Measurements from ENCODE around the gene MYO15B.

Gene MYO15B

GRCh38 chr17:75589012-75589918 is 1.7 kb downstream of the MYO15B start:
- no peaks in the 10 kb centered on the region for H3K27me3 ChIP-seq (replicated peaks in 2 of 5; ENCODE audit: control insufficient read depth in 4 of 5, insufficient read depth in 5 of 5, low read length in 4 of 5)
- H3K36me3 ChIP-seq (ENCODE audit: control insufficient read depth in 4 of 4, insufficient read depth in 4 of 4, low read length in 3 of 4): peaks cover 2 to 29% (median 25%) of the 10 kb centered on the region in 4 experiments
- POLR2A ChIA-PET: interaction anchor here (0.9 to 1.6 kb wide), 5 partner anchors 12 to 73 kb away, joined by 4 to 6 read pairs (median 5); partner anchors contain the start of genes LLGL2 and TSEN54
- peaks cover 5 to 30% (median 24%) of the 10 kb centered on the region in 4 experiments for H3K4me1 ChIP-seq (ENCODE audit: control extremely low read depth in 1 of 4, control insufficient read depth in 4 of 4, insufficient read depth in 4 of 4, low read length in 3 of 4)
- peak; percentile 88 to 93 (median 93) for DNase-seq
- WGBS (ENCODE audit: insufficient coverage): 13% methylated on average over 87 of the region's 100 CpGs
- CTCF ChIA-PET: interaction anchor here (0.7 to 4.0 kb wide), 13 partner anchors 10 to 194 kb away, joined by 3 to 18 read pairs (median 5); partner anchors contain the start of gene TSEN54
- peak overlapping the region; percentile 73 to 93 (median 84) for H3K4me3 ChIP-seq (ENCODE audit: control insufficient read depth in 1 of 7, extremely low read depth in 1 of 7, insufficient read depth in 4 of 7, low read depth in 2 of 7, low read length in 6 of 7)
- peak overlapping the region; percentile 77 to 86 for H3K27ac ChIP-seq (ENCODE audit: insufficient read depth in 1 of 2, low read depth in 1 of 2, low read length in 2 of 2, poor library complexity in 1 of 2, severe bottlenecking in 2 of 2)
- H3K9me3 ChIP-seq (ENCODE audit: control extremely low read depth in 1 of 5, control insufficient read depth in 4 of 5, insufficient read depth in 2 of 5, low read depth in 1 of 5, low read length in 4 of 5): no peaks in the 10 kb centered on the region

- no peak overlapping the region for H3K27ac ChIP-seq (ENCODE audit: insufficient read depth in 1 of 2, low read depth in 1 of 2, low read length in 2 of 2, poor library complexity in 1 of 2, severe bottlenecking in 2 of 2)
- H3K36me3 ChIP-seq (ENCODE audit: control insufficient read depth in 4 of 4, insufficient read depth in 4 of 4, low read length in 3 of 4): peaks cover 2 to 35% (median 27%) of the 10 kb centered on the region in 4 experiments
- WGBS (ENCODE audit: insufficient coverage): 86% methylated on average over 24 of the region's 29 CpGs
- no peaks in the 10 kb centered on the region for H3K27me3 ChIP-seq (replicated peaks in 2 of 5; ENCODE audit: control insufficient read depth in 4 of 5, insufficient read depth in 5 of 5, low read length in 4 of 5)
- DNase-seq: no peak
- CTCF ChIA-PET: interaction anchor here (1.2 to 4.0 kb wide), 5 partner anchors 9 to 161 kb away, joined by 3 to 18 read pairs (median 6); partner anchors contain the start of gene TSEN54
- H3K9me3 ChIP-seq (ENCODE audit: control extremely low read depth in 1 of 5, control insufficient read depth in 4 of 5, insufficient read depth in 2 of 5, low read depth in 1 of 5, low read length in 4 of 5): no peaks in the 10 kb centered on the region
- peaks cover 5 to 30% (median 24%) of the 10 kb centered on the region in 4 experiments for H3K4me1 ChIP-seq (ENCODE audit: control extremely low read depth in 1 of 4, control insufficient read depth in 4 of 4, insufficient read depth in 4 of 4, low read length in 3 of 4)
- H3K4me3 ChIP-seq (ENCODE audit: control insufficient read depth in 1 of 7, extremely low read depth in 1 of 7, insufficient read depth in 4 of 7, low read depth in 2 of 7, low read length in 6 of 7): peak overlapping the region in 6 of 7 experiments; percentile 13 to 77 (median 64)
- POLR2A ChIA-PET: no interaction called here
These were observed 2.3 kb downstream of the MYO15B start for GRCh38 chr17:75589919-75590303.

DNA sequence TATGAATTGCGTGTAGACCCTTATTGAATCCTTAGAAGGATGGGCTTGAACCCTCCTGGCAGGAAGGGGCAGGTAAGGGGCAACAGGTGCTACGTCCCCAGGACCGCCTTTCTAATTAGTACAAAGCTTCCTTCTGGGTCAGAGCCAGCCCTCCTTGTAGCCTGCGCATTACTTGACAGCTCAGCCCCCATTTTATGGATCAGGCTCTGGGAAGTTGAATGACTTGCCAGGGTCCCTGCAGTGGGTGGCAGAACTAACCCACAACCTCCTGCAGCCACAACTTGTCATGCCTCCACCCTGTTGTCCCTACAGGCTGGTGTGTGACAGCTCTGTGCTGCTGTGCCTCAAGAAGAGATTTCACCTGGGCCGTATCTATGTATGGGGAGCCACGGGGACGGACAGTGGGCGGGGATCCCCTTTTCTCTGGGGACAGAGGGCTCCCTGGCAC is 2.7 kb downstream of the MYO15B start:
- POLR2A ChIA-PET: interaction anchor here (0.7 kb wide), 1 partner anchor 268 kb away, joined by 3 read pairs; no protein-coding TSS in a partner anchor
- CTCF ChIA-PET: interaction anchor here (0.7 to 4.0 kb wide), 6 partner anchors 9 to 160 kb away, joined by 3 to 18 read pairs (median 4); partner anchors contain the start of gene TSEN54

GRCh38 chr17:75590849-75591721 is 3.5 kb downstream of the MYO15B start:
- Histone ChIP-seq H3K4me1 (ENCODE audit: control extremely low read depth in 1 of 4, control insufficient read depth in 4 of 4, insufficient read depth in 4 of 4, low read length in 3 of 4) (peaks cover 5 to 30% (median 24%) of the 10 kb centered on the region in 4 experiments), H3K4me3 (ENCODE audit: control insufficient read depth in 1 of 7, extremely low read depth in 1 of 7, insufficient read depth in 4 of 7, low read depth in 2 of 7, low read length in 6 of 7) (no peak overlapping the region), H3K27ac (ENCODE audit: insufficient read depth in 1 of 2, low read depth in 1 of 2, low read length in 2 of 2, poor library complexity in 1 of 2, severe bottlenecking in 2 of 2) (no peak overlapping the region), H3K27me3 (replicated peaks in 2 of 5; ENCODE audit: control insufficient read depth in 4 of 5, insufficient read depth in 5 of 5, low read length in 4 of 5) (no peaks in the 10 kb centered on the region), H3K9me3 (ENCODE audit: control extremely low read depth in 1 of 5, control insufficient read depth in 4 of 5, insufficient read depth in 2 of 5, low read depth in 1 of 5, low read length in 4 of 5) (no peaks in the 10 kb centered on the region), H3K36me3 (ENCODE audit: control insufficient read depth in 4 of 4, insufficient read depth in 4 of 4, low read length in 3 of 4) (peaks cover 2 to 41% (median 28%) of the 10 kb centered on the region in 4 experiments)
- WGBS (ENCODE audit: insufficient coverage): 94% methylated on average over 12 of the region's 12 CpGs
- no peak for DNase-seq
- ChIA-PET POLR2A (interaction anchor here (0.7 to 1.0 kb wide), 2 partner anchors 66 to 268 kb away, joined by 3 to 4 read pairs; partner anchors contain the start of gene LLGL2), CTCF (interaction anchor here (0.7 to 4.0 kb wide), 7 partner anchors 11 to 159 kb away, joined by 3 to 18 read pairs (median 3); no protein-coding TSS in a partner anchor)

More for the DNA sequence above, 2.7 kb downstream of the MYO15B start:
- Histone ChIP-seq H3K36me3 (ENCODE audit: control insufficient read depth in 4 of 4, insufficient read depth in 4 of 4, low read length in 3 of 4) (peaks cover 2 to 40% (median 27%) of the 10 kb centered on the region in 4 experiments), H3K27me3 (replicated peaks in 2 of 5; ENCODE audit: control insufficient read depth in 4 of 5, insufficient read depth in 5 of 5, low read length in 4 of 5) (no peaks in the 10 kb centered on the region), H3K4me3 (ENCODE audit: control insufficient read depth in 1 of 7, extremely low read depth in 1 of 7, insufficient read depth in 4 of 7, low read depth in 2 of 7, low read length in 6 of 7) (peak overlapping the region in 2 of 7 experiments; percentile 68 to 77), H3K4me1 (ENCODE audit: control extremely low read depth in 1 of 4, control insufficient read depth in 4 of 4, insufficient read depth in 4 of 4, low read length in 3 of 4) (peaks cover 5 to 30% (median 24%) of the 10 kb centered on the region in 4 experiments), H3K9me3 (ENCODE audit: control extremely low read depth in 1 of 5, control insufficient read depth in 4 of 5, insufficient read depth in 2 of 5, low read depth in 1 of 5, low read length in 4 of 5) (no peaks in the 10 kb centered on the region), H3K27ac (ENCODE audit: insufficient read depth in 1 of 2, low read depth in 1 of 2, low read length in 2 of 2, poor library complexity in 1 of 2, severe bottlenecking in 2 of 2) (no peak overlapping the region)
- 100% methylated on average over 4 of the region's 8 CpGs for whole genome bisulfite sequencing (ENCODE audit: insufficient coverage)
- DNase-seq: no peak

GRCh38 chr17:75591722-75592302 is 4.2 kb downstream of the MYO15B start:
- 100% methylated on average over 4 of the region's 7 CpGs for WGBS (ENCODE audit: insufficient coverage)
- H3K4me3 ChIP-seq (ENCODE audit: control insufficient read depth in 1 of 7, extremely low read depth in 1 of 7, insufficient read depth in 4 of 7, low read depth in 2 of 7, low read length in 6 of 7): no peak overlapping the region
- H3K4me1 ChIP-seq (ENCODE audit: control extremely low read depth in 1 of 4, control insufficient read depth in 4 of 4, insufficient read depth in 4 of 4, low read length in 3 of 4): peaks cover 5 to 28% (median 23%) of the 10 kb centered on the region in 4 experiments
- DNase-seq: no peak
- H3K9me3 ChIP-seq (ENCODE audit: control extremely low read depth in 1 of 5, control insufficient read depth in 4 of 5, insufficient read depth in 2 of 5, low read depth in 1 of 5, low read length in 4 of 5): no peaks in the 10 kb centered on the region
- H3K36me3 ChIP-seq (ENCODE audit: control insufficient read depth in 4 of 4, insufficient read depth in 4 of 4, low read length in 3 of 4): peaks cover 2 to 45% (median 30%) of the 10 kb centered on the region in 4 experiments
- H3K27ac ChIP-seq (ENCODE audit: insufficient read depth in 1 of 2, low read depth in 1 of 2, low read length in 2 of 2, poor library complexity in 1 of 2, severe bottlenecking in 2 of 2): no peak overlapping the region
- no peaks in the 10 kb centered on the region for H3K27me3 ChIP-seq (replicated peaks in 2 of 5; ENCODE audit: control insufficient read depth in 4 of 5, insufficient read depth in 5 of 5, low read length in 4 of 5)
- ChIA-PET CTCF (interaction anchor here (1.0 to 4.0 kb wide), 4 partner anchors 10 to 87 kb away, joined by 3 to 18 read pairs (median 3); no protein-coding TSS in a partner anchor), POLR2A (interaction anchor here (1.0 kb wide), 1 partner anchor 67 kb away, joined by 4 read pairs; the partner anchor contains the start of gene LLGL2)

Measured in common myeloid progenitor, CD34-positive (primary cell).